ENCODE measurements around the gene CCDC88C.

CCDC88C gene

DNA sequence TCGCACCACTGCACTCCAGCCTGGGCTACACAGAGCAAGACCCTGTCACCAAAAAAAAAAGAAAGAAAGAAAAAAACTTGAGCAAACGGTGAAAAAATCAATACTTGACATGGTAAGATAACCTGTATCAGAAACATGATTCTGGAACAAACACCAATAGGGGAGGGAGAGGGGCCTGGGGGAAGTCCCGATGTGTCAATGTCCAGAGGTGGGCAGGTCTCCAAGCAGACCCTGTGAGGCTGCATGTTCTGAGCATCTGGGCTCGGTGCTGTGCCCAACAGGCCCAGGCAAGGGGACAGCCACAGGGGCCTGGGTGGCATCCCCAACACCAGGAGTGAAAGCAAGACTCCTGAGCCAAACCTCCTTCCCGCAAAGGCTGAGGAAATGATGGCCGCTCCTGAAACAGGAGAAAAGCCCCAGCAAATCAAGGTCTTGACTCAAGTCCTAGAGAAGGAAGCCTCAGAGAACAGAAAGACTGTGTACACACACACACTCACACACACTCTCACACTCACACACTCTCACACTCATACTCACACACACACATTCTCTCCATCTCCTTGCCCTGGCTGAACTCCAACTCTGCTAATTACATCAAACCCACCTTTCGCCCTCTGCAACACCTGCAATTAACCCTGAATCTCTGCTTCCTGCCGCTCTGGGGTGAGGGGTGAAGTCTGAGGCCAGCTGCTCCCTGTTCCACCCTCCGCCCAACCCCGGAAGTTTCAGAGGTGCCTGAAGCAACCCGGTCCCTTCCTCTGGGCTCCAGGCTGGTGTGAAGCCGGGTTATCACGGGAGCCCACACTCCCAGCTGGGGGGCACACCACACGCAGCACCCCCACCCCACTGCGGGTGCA lies 20.4 kb downstream of the CCDC88C start:
- H3K27me3 ChIP-seq (ENCODE audit: control insufficient read depth in 1 of 2, insufficient read depth in 2 of 2, low read length in 2 of 2) = peaks cover 0 to 4% of the 10 kb centered on the region in 2 donors
- H3K27ac ChIP-seq (ENCODE audit: low read length) = peak overlapping the region; percentile 11
- no peaks in the 10 kb centered on the region for H3K9me3 ChIP-seq (ENCODE audit: control insufficient read depth in 2 of 2, low read length in 2 of 2)
- peaks cover 11% of the 10 kb centered on the region for H3K4me1 ChIP-seq (ENCODE audit: control insufficient read depth, insufficient read depth, low read length)
- no peaks in the 10 kb centered on the region for H3K36me3 ChIP-seq (ENCODE audit: control insufficient read depth in 2 of 2, insufficient read depth in 2 of 2, low read length in 2 of 2)
- no peak overlapping the region for H3K4me3 ChIP-seq (ENCODE audit: low read length in 2 of 2)
- no peak overlapping the region for H3K9ac ChIP-seq (ENCODE audit: low read length in 2 of 2)

- Histone ChIP-seq H3K27ac (ENCODE audit: low read length) (no peak overlapping the region), H3K27me3 (ENCODE audit: control insufficient read depth in 1 of 2, insufficient read depth in 2 of 2, low read length in 2 of 2) (peaks cover 0 to 4% of the 10 kb centered on the region in 2 donors), H3K36me3 (ENCODE audit: control insufficient read depth in 2 of 2, insufficient read depth in 2 of 2, low read length in 2 of 2) (no peaks in the 10 kb centered on the region), H3K4me1 (ENCODE audit: control insufficient read depth, insufficient read depth, low read length) (peaks cover 11% of the 10 kb centered on the region), H3K9me3 (ENCODE audit: control insufficient read depth in 2 of 2, low read length in 2 of 2) (no peaks in the 10 kb centered on the region), H3K4me3 (ENCODE audit: low read length in 2 of 2) (no peak overlapping the region), H3K9ac (ENCODE audit: low read length in 2 of 2) (no peak overlapping the region)
Observed at GRCh38 chr14:91396013-91396660, 21.5 kb downstream of the CCDC88C start.

DNA sequence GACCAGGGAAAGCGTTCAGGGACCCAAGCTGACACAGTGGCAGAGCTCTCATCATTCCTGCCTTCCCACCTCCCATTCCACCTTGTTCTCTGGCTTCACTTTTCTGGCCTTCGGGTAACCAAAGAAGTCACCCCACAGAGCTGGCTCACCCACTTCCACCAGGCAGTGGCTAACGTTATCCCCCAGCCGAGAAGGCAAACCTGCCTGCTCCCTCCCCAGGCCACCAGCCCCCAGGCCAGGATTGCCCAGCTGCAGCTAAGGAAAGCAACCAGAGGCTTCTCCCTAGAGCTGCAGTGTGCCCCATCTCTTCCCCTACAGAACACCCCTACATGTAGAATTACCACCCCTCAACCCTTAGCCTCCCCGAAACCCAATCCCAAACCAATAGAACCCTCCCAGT lies 22.2 kb downstream of the CCDC88C start:
- no peak overlapping the region for H3K9ac ChIP-seq (ENCODE audit: low read length in 2 of 2)
- peaks cover 13% of the 10 kb centered on the region for H3K4me1 ChIP-seq (ENCODE audit: control insufficient read depth, insufficient read depth, low read length)
- no peak overlapping the region for H3K4me3 ChIP-seq (ENCODE audit: low read length in 2 of 2)
- H3K9me3 ChIP-seq (ENCODE audit: control insufficient read depth in 2 of 2, low read length in 2 of 2) = no peaks in the 10 kb centered on the region
- no peak overlapping the region for H3K27ac ChIP-seq (ENCODE audit: low read length)
- peaks cover 0 to 4% of the 10 kb centered on the region in 2 donors for H3K27me3 ChIP-seq (ENCODE audit: control insufficient read depth in 1 of 2, insufficient read depth in 2 of 2, low read length in 2 of 2)
- no peaks in the 10 kb centered on the region for H3K36me3 ChIP-seq (ENCODE audit: control insufficient read depth in 2 of 2, insufficient read depth in 2 of 2, low read length in 2 of 2)

GRCh38 chr14:91394105-91395081 lies 23.2 kb downstream of the CCDC88C start:
- Histone ChIP-seq H3K4me1 (ENCODE audit: control insufficient read depth, insufficient read depth, low read length) (peaks cover 14% of the 10 kb centered on the region), H3K27me3 (ENCODE audit: control insufficient read depth in 1 of 2, insufficient read depth in 2 of 2, low read length in 2 of 2) (peaks cover 0 to 2% of the 10 kb centered on the region in 2 donors), H3K27ac (ENCODE audit: low read length) (no peak overlapping the region), H3K9ac (ENCODE audit: low read length in 2 of 2) (no peak overlapping the region), H3K9me3 (ENCODE audit: control insufficient read depth in 2 of 2, low read length in 2 of 2) (no peaks in the 10 kb centered on the region), H3K36me3 (ENCODE audit: control insufficient read depth in 2 of 2, insufficient read depth in 2 of 2, low read length in 2 of 2) (no peaks in the 10 kb centered on the region), H3K4me3 (ENCODE audit: low read length in 2 of 2) (no peak overlapping the region)

GRCh38 chr14:91392623-91393303 lies 24.9 kb downstream of the CCDC88C start:
- Histone ChIP-seq H3K27ac (ENCODE audit: low read length) (no peak overlapping the region), H3K36me3 (ENCODE audit: control insufficient read depth in 2 of 2, insufficient read depth in 2 of 2, low read length in 2 of 2) (no peaks in the 10 kb centered on the region), H3K9me3 (ENCODE audit: control insufficient read depth in 2 of 2, low read length in 2 of 2) (no peaks in the 10 kb centered on the region), H3K27me3 (ENCODE audit: control insufficient read depth in 1 of 2, insufficient read depth in 2 of 2, low read length in 2 of 2) (peaks cover 0 to 2% of the 10 kb centered on the region in 2 donors), H3K4me1 (ENCODE audit: control insufficient read depth, insufficient read depth, low read length) (peaks cover 30% of the 10 kb centered on the region), H3K4me3 (ENCODE audit: low read length in 2 of 2) (no peak overlapping the region), H3K9ac (ENCODE audit: low read length in 2 of 2) (no peak overlapping the region)

DNA sequence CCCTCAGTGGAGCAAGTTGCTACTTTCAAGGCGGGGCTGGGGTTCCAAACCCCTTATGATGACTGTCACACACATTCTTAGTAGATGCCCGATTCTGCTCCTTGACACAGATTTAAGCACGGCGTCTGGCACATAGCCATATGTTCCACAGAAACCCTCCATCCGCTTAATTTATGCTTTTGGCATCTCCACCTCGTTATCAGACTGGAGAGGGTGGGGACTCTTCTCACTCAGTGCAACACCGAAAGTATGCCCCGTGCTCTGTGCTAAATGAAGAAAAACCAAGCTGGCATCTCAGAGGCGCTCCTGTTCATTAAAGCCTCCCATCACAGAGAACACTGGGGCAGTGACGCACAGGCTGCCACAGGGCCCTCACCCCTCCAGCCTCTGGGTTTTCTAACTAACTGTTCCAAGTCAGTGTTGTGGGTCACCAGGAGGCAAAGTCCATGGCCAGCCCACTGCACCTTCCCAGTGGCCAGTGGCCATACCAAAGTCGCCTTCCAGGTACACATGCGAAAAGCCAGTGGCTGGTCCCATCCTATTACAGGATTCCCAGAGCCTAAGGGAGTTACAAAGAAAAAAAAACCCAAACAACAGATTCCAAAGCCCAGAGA lies 27.3 kb downstream of the CCDC88C start:
- H3K9ac ChIP-seq (ENCODE audit: low read length in 2 of 2) = no peak overlapping the region
- H3K9me3 ChIP-seq (ENCODE audit: control insufficient read depth in 2 of 2, low read length in 2 of 2) = no peaks in the 10 kb centered on the region
- H3K27ac ChIP-seq (ENCODE audit: low read length) = peak overlapping the region; percentile 24
- peaks cover 35% of the 10 kb centered on the region for H3K4me1 ChIP-seq (ENCODE audit: control insufficient read depth, insufficient read depth, low read length)
- H3K4me3 ChIP-seq (ENCODE audit: low read length in 2 of 2) = peak overlapping the region in 1 of 2 donors; percentile 1
- peaks cover 0 to 2% of the 10 kb centered on the region in 2 donors for H3K27me3 ChIP-seq (ENCODE audit: control insufficient read depth in 1 of 2, insufficient read depth in 2 of 2, low read length in 2 of 2)
- no peaks in the 10 kb centered on the region for H3K36me3 ChIP-seq (ENCODE audit: control insufficient read depth in 2 of 2, insufficient read depth in 2 of 2, low read length in 2 of 2)

GRCh38 chr14:91389150-91389549 lies 28.5 kb downstream of the CCDC88C start:
- H3K36me3 ChIP-seq (ENCODE audit: control insufficient read depth in 2 of 2, insufficient read depth in 2 of 2, low read length in 2 of 2) = no peaks in the 10 kb centered on the region
- peak overlapping the region; percentile 90 for H3K27ac ChIP-seq (ENCODE audit: low read length)
- no peaks in the 10 kb centered on the region for H3K27me3 ChIP-seq (ENCODE audit: control insufficient read depth in 1 of 2, insufficient read depth in 2 of 2, low read length in 2 of 2)
- peak overlapping the region in 1 of 2 donors; percentile 54 for H3K9ac ChIP-seq (ENCODE audit: low read length in 2 of 2)
- peaks cover 35% of the 10 kb centered on the region for H3K4me1 ChIP-seq (ENCODE audit: control insufficient read depth, insufficient read depth, low read length)
- peak overlapping the region; percentile 18 to 35 for H3K4me3 ChIP-seq (ENCODE audit: low read length in 2 of 2)
- H3K9me3 ChIP-seq (ENCODE audit: control insufficient read depth in 2 of 2, low read length in 2 of 2) = no peaks in the 10 kb centered on the region

DNA sequence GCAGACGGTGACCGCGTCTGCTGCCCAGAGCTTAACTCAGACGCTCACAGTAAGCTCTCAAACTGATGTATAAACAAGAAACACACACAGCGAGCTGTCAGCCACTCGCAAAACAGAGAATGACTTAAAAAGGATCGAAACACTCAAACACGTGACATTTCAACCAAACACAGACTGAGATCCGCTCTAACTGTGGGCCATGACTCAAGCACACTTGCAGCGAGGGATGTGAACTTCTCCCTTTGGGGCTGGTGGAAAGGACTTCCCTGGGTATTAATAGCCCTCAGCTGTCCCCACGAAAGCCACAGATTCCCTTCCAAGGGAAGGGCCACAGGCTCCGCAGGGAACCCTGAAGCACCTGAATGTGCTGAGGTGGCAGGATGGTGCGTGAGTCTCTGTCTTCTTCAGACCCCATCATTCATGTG lies 29.1 kb downstream of the CCDC88C start:
- Histone ChIP-seq H3K4me3 (ENCODE audit: low read length in 2 of 2) (peak overlapping the region; percentile 18 to 35), H3K9me3 (ENCODE audit: control insufficient read depth in 2 of 2, low read length in 2 of 2) (no peaks in the 10 kb centered on the region), H3K36me3 (ENCODE audit: control insufficient read depth in 2 of 2, insufficient read depth in 2 of 2, low read length in 2 of 2) (no peaks in the 10 kb centered on the region), H3K4me1 (ENCODE audit: control insufficient read depth, insufficient read depth, low read length) (peaks cover 35% of the 10 kb centered on the region), H3K27ac (ENCODE audit: low read length) (peak overlapping the region; percentile 90), H3K9ac (ENCODE audit: low read length in 2 of 2) (peak overlapping the region; percentile 54 to 64), H3K27me3 (ENCODE audit: control insufficient read depth in 1 of 2, insufficient read depth in 2 of 2, low read length in 2 of 2) (no peaks in the 10 kb centered on the region)

DNA sequence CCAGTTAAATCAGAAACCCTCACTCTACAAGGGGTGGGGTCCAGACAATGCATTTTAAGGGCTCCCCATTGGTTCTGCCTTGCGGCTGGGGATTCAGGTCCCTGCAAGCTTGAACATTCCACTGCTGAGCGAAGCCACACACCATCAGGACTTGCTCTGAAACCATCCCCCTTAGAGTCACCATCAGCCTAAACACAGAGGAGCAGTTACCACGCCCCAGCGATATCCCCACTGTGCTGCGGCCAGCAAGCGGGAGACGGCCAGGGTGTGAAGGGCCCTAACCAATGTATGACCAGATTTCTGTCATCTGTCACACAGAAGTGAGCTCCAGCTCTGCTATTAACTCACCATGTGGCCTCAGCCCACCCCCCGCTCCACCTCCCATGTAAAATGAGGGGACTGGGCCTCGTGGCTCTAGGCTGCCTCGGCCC lies 29.7 kb downstream of the CCDC88C start:
- peak overlapping the region; percentile 18 to 35 for H3K4me3 ChIP-seq (ENCODE audit: low read length in 2 of 2)
- H3K27ac ChIP-seq (ENCODE audit: low read length) = peak overlapping the region; percentile 90
- H3K4me1 ChIP-seq (ENCODE audit: control insufficient read depth, insufficient read depth, low read length) = peaks cover 35% of the 10 kb centered on the region

More for the DNA sequence above, 29.7 kb downstream of the CCDC88C start:
- Histone ChIP-seq H3K36me3 (ENCODE audit: control insufficient read depth in 2 of 2, insufficient read depth in 2 of 2, low read length in 2 of 2) (no peaks in the 10 kb centered on the region), H3K9me3 (ENCODE audit: control insufficient read depth in 2 of 2, low read length in 2 of 2) (no peaks in the 10 kb centered on the region), H3K27me3 (ENCODE audit: control insufficient read depth in 1 of 2, insufficient read depth in 2 of 2, low read length in 2 of 2) (no peaks in the 10 kb centered on the region), H3K9ac (ENCODE audit: low read length in 2 of 2) (peak overlapping the region; percentile 54 to 64)
